PC-3 (cell line): ENCODE measurements around the gene SLC43A3. TPM values are rescaled to one million over a fixed set of nuclear protein-coding genes. Genes with fewer than 3 reads are reported as not detected.

Experiments used
- ATAC-seq: fragments of 200-7000 bp; cut with Tn5 transposase; 2 replicates; pipeline ENCODE4 v1.9.1; 2020; ENCODE audit warnings: mild to moderate bottlenecking, moderate library complexity
- BruUV-seq: library from RNA; stranded (reverse); fragments of 400-500 nt; replicated peaks from 2 replicates; lab custom pipeline; 2021; lab: Mats Ljungman, UMichigan
- CTCF ChIA-PET: fragments of 300-600 bp; sonication (Branson Sonifier 250); formaldehyde crosslinking; loops from one replicate; lab custom pipeline; 2022; ENCODE audit warnings: antibody characterized with exemption; lab: Charles Lee
- POLR2A ChIA-PET: fragments of 300-600 bp; sonication (Branson Sonifier 250); formaldehyde crosslinking; loops from one replicate; lab custom pipeline; 2022; ENCODE audit warnings: antibody characterized with exemption; ENCODE audit not compliant: unreplicated experiment; lab: Charles Lee
- DNase-seq: peaks from one replicate; pipeline ENCODE4 v3.0.0-alpha.2; 2015
- H2AFZ ChIP-seq: fragments of 300-600 bp; sonication (generic); 2 replicates; pipeline ENCODE4 v1.6.0; 2016; ENCODE audit warnings: antibody characterized with exemption, low read length
- H3F3A ChIP-seq: fragments of 300-600 bp; sonication (generic); one replicate; pipeline ENCODE4 v1.6.0; 2017; ENCODE audit warnings: antibody characterized with exemption, low read length, control low read depth, mild to moderate bottlenecking; ENCODE audit not compliant: unreplicated experiment
- H3K27ac ChIP-seq: fragments of 300-600 bp; sonication (generic); 2 replicates; pipeline ENCODE4 v1.5.1; 2016; ENCODE audit warnings: mild to moderate bottlenecking, low read length
- H3K27me3 ChIP-seq: fragments of 300-600 bp; sonication (generic); 2 replicates; pipeline ENCODE4 v1.6.1; 2016; ENCODE audit warnings: low read length, mixed read lengths
- H3K36me3 ChIP-seq: fragments of 300-600 bp; sonication (generic); 2 replicates; pipeline ENCODE4 v1.6.1; 2016; ENCODE audit warnings: low read depth, mixed run types, low read length, mixed read lengths
- H3K4me1 ChIP-seq: fragments of 300-600 bp; sonication (generic); 2 replicates; pipeline ENCODE4 v1.5.1; 2016; ENCODE audit warnings: low read length; ENCODE audit not compliant: insufficient read depth
- H3K4me2 ChIP-seq: fragments of 300-600 bp; sonication (generic); 2 replicates; pipeline ENCODE4 v1.6.0; 2016; ENCODE audit warnings: low read length
- H3K4me3 ChIP-seq: fragments of 300-600 bp; sonication (generic); 2 replicates; pipeline ENCODE4 v1.5.1; 2016; ENCODE audit warnings: mild to moderate bottlenecking, low read length, mixed read lengths
- H3K79me2 ChIP-seq: fragments of 300-600 bp; sonication (generic); 2 replicates; pipeline ENCODE4 v1.6.1; 2017; ENCODE audit warnings: low read length, mixed read lengths
- H3K9ac ChIP-seq: fragments of 300-600 bp; sonication (generic); 2 replicates; pipeline ENCODE4 v1.6.0; 2016; ENCODE audit warnings: mild to moderate bottlenecking, low read length
- H3K9me2 ChIP-seq: fragments of 300-600 bp; sonication (generic); replicated peaks from 2 replicates; pipeline ENCODE4 v1.6.1; 2016; ENCODE audit warnings: mixed run types, low read length, mixed read lengths
- H3K9me3 ChIP-seq: fragments of 300-600 bp; sonication (generic); 2 replicates; pipeline ENCODE4 v1.6.1; 2016; ENCODE audit warnings: low read length, mixed read lengths
- H4K20me1 ChIP-seq: fragments of 300-600 bp; sonication (generic); 2 replicates; pipeline ENCODE4 v1.6.1; 2016; ENCODE audit warnings: low read length, mixed read lengths
- EZH2 ChIP-seq: fragments of 300-600 bp; sonication (generic); IDR thresholded peaks from one replicate; pipeline ENCODE4 v1.6.1; 2017; ENCODE audit warnings: antibody characterized with exemption, mild to moderate bottlenecking, low read length; ENCODE audit not compliant: unreplicated experiment
- EZH2phosphoT487 ChIP-seq: fragments of 300-600 bp; sonication (generic); IDR thresholded peaks from 2 replicates; pipeline ENCODE4 v1.6.1; 2018; ENCODE audit warnings: mild to moderate bottlenecking, antibody characterized with exemption, low read length, borderline replicate concordance
- intact Hi-C: fragments of 100-400 bp; cut with micrococcal nuclease; formaldehyde crosslinking; loops from 2 replicates; pipeline ENCODE4 v1.9.0; 2023
- total RNA-seq: library from RNA; depleted of rRNA; stranded (reverse); fragments of >200 nt; gene quantifications from 2 replicates; pipeline ENCODE4 v1.2.3, GENCODE V29; 2014
- TF ChIP-seq, protein P1 (sequence below): fragments of 300-600 bp; sonication (generic); conservative IDR thresholded peaks from 2 replicates; pipeline ENCODE4 v1.5.1; 2017; ENCODE audit warnings: antibody characterized with exemption, low read depth, mild to moderate bottlenecking, low read length

SLC43A3 gene
- total RNA-seq, 1 experiment from 2014 or later = 35.0 TPM

DNA sequence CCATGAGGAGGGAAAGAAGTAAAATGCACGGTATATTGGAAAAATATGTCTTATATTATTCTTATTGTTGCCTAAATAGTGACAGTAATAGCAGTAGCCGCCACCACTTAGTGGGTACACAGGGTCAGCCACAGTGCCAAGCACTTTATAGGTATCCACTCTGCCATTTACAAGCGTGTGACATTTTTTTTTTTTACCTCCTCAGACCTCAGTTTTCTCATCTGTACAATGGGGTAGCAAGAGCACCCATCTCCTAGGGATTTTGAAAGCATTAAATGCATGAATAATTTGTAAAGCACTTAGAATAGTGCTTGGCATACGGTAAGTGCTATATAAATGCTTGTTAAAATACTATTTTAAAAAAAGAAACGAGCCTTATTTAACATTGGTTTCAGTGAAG, 42.3 kb upstream of the SLC43A3 start:
- POLR2A ChIA-PET = no interaction called here
- H3K27me3 ChIP-seq = no peaks in the 10 kb centered on the region
- no peaks in the 10 kb centered on the region for H3K9me2 ChIP-seq
- no peak for ATAC-seq
- H3K36me3 ChIP-seq = no peaks in the 10 kb centered on the region
- no peaks in the 10 kb centered on the region for H3K4me1 ChIP-seq
- no peak for DNase-seq
- H3K4me3 ChIP-seq = no peak overlapping the region
- no peaks in the 10 kb centered on the region for H3K9me3 ChIP-seq
- intact Hi-C loops = no loop called here
- no TSS peak for BruUV-seq
- no peak overlapping the region for H3K4me2 ChIP-seq
- H3K9ac ChIP-seq = no peak overlapping the region
- no peaks in the 10 kb centered on the region for H3F3A ChIP-seq
- TF ChIP-seq EZH2phosphoT487 (no peak), EZH2 (no peak)
- TF ChIP-seq, protein P1, sequence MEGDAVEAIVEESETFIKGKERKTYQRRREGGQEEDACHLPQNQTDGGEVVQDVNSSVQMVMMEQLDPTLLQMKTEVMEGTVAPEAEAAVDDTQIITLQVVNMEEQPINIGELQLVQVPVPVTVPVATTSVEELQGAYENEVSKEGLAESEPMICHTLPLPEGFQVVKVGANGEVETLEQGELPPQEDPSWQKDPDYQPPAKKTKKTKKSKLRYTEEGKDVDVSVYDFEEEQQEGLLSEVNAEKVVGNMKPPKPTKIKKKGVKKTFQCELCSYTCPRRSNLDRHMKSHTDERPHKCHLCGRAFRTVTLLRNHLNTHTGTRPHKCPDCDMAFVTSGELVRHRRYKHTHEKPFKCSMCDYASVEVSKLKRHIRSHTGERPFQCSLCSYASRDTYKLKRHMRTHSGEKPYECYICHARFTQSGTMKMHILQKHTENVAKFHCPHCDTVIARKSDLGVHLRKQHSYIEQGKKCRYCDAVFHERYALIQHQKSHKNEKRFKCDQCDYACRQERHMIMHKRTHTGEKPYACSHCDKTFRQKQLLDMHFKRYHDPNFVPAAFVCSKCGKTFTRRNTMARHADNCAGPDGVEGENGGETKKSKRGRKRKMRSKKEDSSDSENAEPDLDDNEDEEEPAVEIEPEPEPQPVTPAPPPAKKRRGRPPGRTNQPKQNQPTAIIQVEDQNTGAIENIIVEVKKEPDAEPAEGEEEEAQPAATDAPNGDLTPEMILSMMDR = no peak
- no peak overlapping the region for H2AFZ ChIP-seq
- H3K27ac ChIP-seq = no peak overlapping the region
- H4K20me1 ChIP-seq = no peaks in the 10 kb centered on the region
- no peaks in the 10 kb centered on the region for H3K79me2 ChIP-seq
- CTCF ChIA-PET = no interaction called here

DNA sequence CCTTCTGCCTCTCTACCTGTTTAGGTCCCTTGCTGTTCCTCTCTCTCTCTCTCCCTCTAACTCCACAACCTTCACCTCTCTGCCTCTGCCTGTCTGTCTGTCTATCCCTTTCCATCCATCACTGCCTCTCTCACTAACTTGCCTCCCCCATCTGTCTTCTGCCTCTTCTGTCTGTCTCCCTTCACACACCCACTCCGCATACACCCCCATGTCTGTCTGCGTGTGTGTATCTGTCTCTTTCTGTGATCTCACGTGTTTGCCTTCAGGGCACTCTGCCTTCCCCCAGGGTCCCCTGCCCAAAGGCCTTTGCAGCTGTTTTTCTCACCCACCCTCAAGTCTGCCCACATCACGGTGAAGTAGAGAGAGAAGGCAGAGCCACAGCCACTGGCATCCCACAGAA, 41.4 kb upstream of the SLC43A3 start:
- no peaks in the 10 kb centered on the region for H3F3A ChIP-seq
- ChIA-PET POLR2A (no interaction called here), CTCF (no interaction called here)
- H4K20me1 ChIP-seq = no peaks in the 10 kb centered on the region
- no peak overlapping the region for H3K9ac ChIP-seq
- no peaks in the 10 kb centered on the region for H3K27me3 ChIP-seq
- intact Hi-C loops = no loop called here
- no peaks in the 10 kb centered on the region for H3K4me1 ChIP-seq
- ATAC-seq (no peak), DNase-seq (no peak)
- H3K9me3 ChIP-seq = no peaks in the 10 kb centered on the region
- no TSS peak for BruUV-seq
- TF ChIP-seq, protein P1 = no peak
- no peak for TF ChIP-seq EZH2phosphoT487
- no peak for TF ChIP-seq EZH2
- H3K79me2 ChIP-seq = no peaks in the 10 kb centered on the region
- no peak overlapping the region for H3K27ac ChIP-seq
- H3K4me3 ChIP-seq = no peak overlapping the region
- no peak overlapping the region for H2AFZ ChIP-seq
- no peaks in the 10 kb centered on the region for H3K9me2 ChIP-seq
- no peaks in the 10 kb centered on the region for H3K36me3 ChIP-seq
- H3K4me2 ChIP-seq = no peak overlapping the region

DNA sequence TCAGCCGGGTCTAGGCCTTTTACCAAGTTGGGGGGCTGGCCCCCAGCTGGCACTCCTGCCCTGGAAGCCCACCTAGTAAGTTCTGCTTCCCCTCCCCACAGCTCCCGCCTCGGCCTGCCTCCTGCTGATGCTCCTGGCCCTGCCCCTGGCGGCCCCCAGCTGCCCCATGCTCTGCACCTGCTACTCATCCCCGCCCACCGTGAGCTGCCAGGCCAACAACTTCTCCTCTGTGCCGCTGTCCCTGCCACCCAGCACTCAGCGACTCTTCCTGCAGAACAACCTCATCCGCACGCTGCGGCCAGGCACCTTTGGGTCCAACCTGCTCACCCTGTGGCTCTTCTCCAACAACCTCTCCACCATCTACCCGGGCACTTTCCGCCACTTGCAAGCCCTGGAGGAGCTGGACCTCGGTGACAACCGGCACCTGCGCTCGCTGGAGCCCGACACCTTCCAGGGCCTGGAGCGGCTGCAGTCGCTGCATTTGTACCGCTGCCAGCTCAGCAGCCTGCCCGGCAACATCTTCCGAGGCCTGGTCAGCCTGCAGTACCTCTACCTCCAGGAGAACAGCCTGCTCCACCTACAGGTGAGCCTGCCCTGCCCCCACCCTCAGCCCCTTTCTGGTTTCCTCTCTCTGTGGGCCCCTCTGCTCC, 40.7 kb upstream of the SLC43A3 start:
- Histone ChIP-seq H3K27ac (no peak overlapping the region), H3K36me3 (no peaks in the 10 kb centered on the region), H3K9me3 (no peaks in the 10 kb centered on the region), H4K20me1 (no peaks in the 10 kb centered on the region), H3K79me2 (no peaks in the 10 kb centered on the region), H2AFZ (no peak overlapping the region), H3K9ac (no peak overlapping the region), H3K4me3 (no peak overlapping the region), H3K4me2 (no peak overlapping the region), H3K4me1 (no peaks in the 10 kb centered on the region), H3K27me3 (no peaks in the 10 kb centered on the region), H3K9me2 (no peaks in the 10 kb centered on the region), H3F3A (no peaks in the 10 kb centered on the region)
- ChIA-PET POLR2A (no interaction called here), CTCF (no interaction called here)
- intact Hi-C loops = no loop called here
- TF ChIP-seq EZH2phosphoT487 = no peak
- TF ChIP-seq, protein P1 = no peak
- TF ChIP-seq EZH2 = no peak
- no peak for ATAC-seq
- no TSS peak for BruUV-seq
- DNase-seq = no peak
